Tibial artery (tissue), 4 donors: ENCODE data around the gene LRP11.

Experiments used
- DNase-seq, 2 donors: peaks; one replicate each; pipeline ENCODE4 v3.0.0-alpha.2; 2019
- H3K27ac ChIP-seq, 2 donors: fragments of 200-600 bp; sonication (generic) in 1 of 2; 1 replicate in 1 of 2; 2 replicates in 1 of 2; pipeline ENCODE4 v1.5.1; 2018 to 2019; ENCODE audit warnings: mild to moderate bottlenecking in 1 of 2
- H3K27me3 ChIP-seq, 2 donors: fragments of 200-600 bp; sonication (generic) in 1 of 2; one replicate each; pipeline versions ENCODE4 v1.5.1 to v1.6.0; 2016 to 2019
- H3K36me3 ChIP-seq, 3 donors: fragments of 200-600 bp; sonication (generic) in 2 of 3; one replicate each; pipeline ENCODE4 v1.5.1; 2016 to 2019; ENCODE audit warnings: mild to moderate bottlenecking in 2 of 3
- H3K4me1 ChIP-seq, 4 donors: fragments of 200-600 bp; sonication (generic) in 2 of 4; 1 replicate in 3 of 4; 2 replicates in 1 of 4; pipeline ENCODE4 v1.5.1; 2016 to 2019
- H3K4me3 ChIP-seq, 2 donors: fragments of 200-600 bp; sonication (generic) in 1 of 2; 1 replicate in 1 of 2; 2 replicates in 1 of 2; pipeline ENCODE4 v1.5.1; 2018 to 2019; ENCODE audit warnings: mild to moderate bottlenecking in 2 of 2
- H3K9me3 ChIP-seq, 3 donors: fragments of 200-600 bp; sonication (generic) in 1 of 3; one replicate each; pipeline ENCODE4 v1.5.1; 2016 to 2019
- CTCF ChIP-seq, 2 experiments: fragments of 200-600 bp in 1 of 2; fragments of 450-650 bp in 1 of 2; IDR thresholded peaks; one replicate each; pipeline ENCODE4 v1.5.1; 2017 to 2019; ENCODE audit warnings: antibody characterized with exemption in 2 of 2, mild to moderate bottlenecking in 1 of 2, moderate library complexity in 1 of 2
- intact Hi-C: fragments of 100-400 bp; cut with DNase I; formaldehyde crosslinking; loops from one replicate; pipeline ENCODE4 v1.15.0; 2023; ENCODE audit warnings: low total_unique reads

The LRP11 gene

GRCh38 chr6:149888659-149889058 is 24.5 kb upstream of the LRP11 start:
- H3K9me3 ChIP-seq = no peaks in the 10 kb centered on the region
- no peak for DNase-seq
- intact Hi-C loops = no loop called here

GRCh38 chr6:149888093-149888492 is 23.9 kb upstream of the LRP11 start:
- Histone ChIP-seq H3K4me1 (peaks cover 0 to 12% (median 7%) of the 10 kb centered on the region in 4 donors), H3K27ac (no peak overlapping the region), H3K27me3 (no peaks in the 10 kb centered on the region), H3K9me3 (no peaks in the 10 kb centered on the region), H3K36me3 (no peaks in the 10 kb centered on the region), H3K4me3 (no peak overlapping the region)
- intact Hi-C loops = no loop called here
- DNase-seq = no peak
- TF ChIP-seq CTCF (IDR thresholded peaks at IDR 0.05) = no peak

More at GRCh38 chr6:149888659-149889058, 24.5 kb upstream of the LRP11 start:
- peaks cover 0 to 12% (median 7%) of the 10 kb centered on the region in 4 donors for H3K4me1 ChIP-seq
- no peak for TF ChIP-seq CTCF (IDR thresholded peaks at IDR 0.05)
- H3K27me3 ChIP-seq = no peaks in the 10 kb centered on the region
- H3K36me3 ChIP-seq = no peaks in the 10 kb centered on the region
- H3K4me3 ChIP-seq = no peak overlapping the region
- H3K27ac ChIP-seq = no peak overlapping the region

- Histone ChIP-seq H3K4me3 (no peak overlapping the region), H3K27ac (no peak overlapping the region), H3K27me3 (no peaks in the 10 kb centered on the region), H3K36me3 (no peaks in the 10 kb centered on the region), H3K4me1 (peaks cover 0 to 12% (median 7%) of the 10 kb centered on the region in 4 donors), H3K9me3 (no peaks in the 10 kb centered on the region)
- DNase-seq = no peak
- no peak for TF ChIP-seq CTCF (IDR thresholded peaks at IDR 0.05)
- intact Hi-C loops = no loop called here
These were observed 23.2 kb upstream of the LRP11 start for GRCh38 chr6:149887343-149887742.

- intact Hi-C loops = no loop called here
- peaks cover 0 to 12% (median 7%) of the 10 kb centered on the region in 4 donors for H3K4me1 ChIP-seq
- H3K9me3 ChIP-seq = no peaks in the 10 kb centered on the region
These were observed 21.7 kb upstream of the LRP11 start for GRCh38 chr6:149885888-149886287.

GRCh38 chr6:149884617-149885016 is 20.5 kb upstream of the LRP11 start:
- no peaks in the 10 kb centered on the region for H3K27me3 ChIP-seq
- H3K4me3 ChIP-seq = no peak overlapping the region
- no peak for TF ChIP-seq CTCF (IDR thresholded peaks at IDR 0.05)
- H3K9me3 ChIP-seq = no peaks in the 10 kb centered on the region
- intact Hi-C loops = no loop called here
- H3K4me1 ChIP-seq = peaks cover 0 to 10% (median 4%) of the 10 kb centered on the region in 4 donors
- H3K27ac ChIP-seq = no peak overlapping the region
- no peaks in the 10 kb centered on the region for H3K36me3 ChIP-seq
- DNase-seq = no peak

More at GRCh38 chr6:149885888-149886287, 21.7 kb upstream of the LRP11 start:
- no peaks in the 10 kb centered on the region for H3K27me3 ChIP-seq
- H3K4me3 ChIP-seq = no peak overlapping the region
- no peak for TF ChIP-seq CTCF (IDR thresholded peaks at IDR 0.05)
- H3K36me3 ChIP-seq = no peaks in the 10 kb centered on the region
- no peak overlapping the region for H3K27ac ChIP-seq
- no peak for DNase-seq

GRCh38 chr6:149884215-149884614 is 20.1 kb upstream of the LRP11 start:
- no peak for DNase-seq
- no peaks in the 10 kb centered on the region for H3K36me3 ChIP-seq
- no peak overlapping the region for H3K27ac ChIP-seq
- H3K9me3 ChIP-seq = no peaks in the 10 kb centered on the region
- H3K4me1 ChIP-seq = peaks cover 0 to 10% (median 4%) of the 10 kb centered on the region in 4 donors
- no peak for TF ChIP-seq CTCF (IDR thresholded peaks at IDR 0.05)
- intact Hi-C loops = no loop called here
- no peak overlapping the region for H3K4me3 ChIP-seq
- H3K27me3 ChIP-seq = no peaks in the 10 kb centered on the region
